ENCODE results near the gene MROH7.

- no peak for TF ChIP-seq YY1 (IDR thresholded peaks at IDR 0.05; ENCODE audit: insufficient read depth, insufficient read length)
- no peak for TF ChIP-seq ZNF274 (IDR thresholded peaks at IDR 0.05; ENCODE audit: low read depth, low read length)
These were observed 8.8 kb downstream of the MROH7 start for GRCh38 chr1:54650417-54650816.

Data from NT2/D1 (cell line).